Ishikawa (cell line): ENCODE results near the gene MIER2.

Experiments used
- CEBPB ChIP-seq: IDR thresholded peaks from 2 replicates; pipeline ENCODE4 v1.6.1; 2012
- EP300 ChIP-seq: IDR thresholded peaks from 2 replicates; pipeline ENCODE4 v1.6.1; 2012; ENCODE audit warnings: borderline replicate concordance
- RAD21 ChIP-seq: IDR thresholded peaks from 2 replicates; pipeline ENCODE4 v1.6.1; 2012; ENCODE audit warnings: low read depth
- TCF12 ChIP-seq: IDR thresholded peaks from 2 replicates; pipeline ENCODE4 v1.6.1; 2012; ENCODE audit warnings: low read depth
- YY1 ChIP-seq: IDR thresholded peaks from 2 replicates; pipeline ENCODE4 v1.6.1; 2012; ENCODE audit warnings: low read depth
- TF ChIP-seq, protein P1 (sequence below): IDR thresholded peaks from 2 replicates; pipeline ENCODE4 v1.6.1; 2012

DNA sequence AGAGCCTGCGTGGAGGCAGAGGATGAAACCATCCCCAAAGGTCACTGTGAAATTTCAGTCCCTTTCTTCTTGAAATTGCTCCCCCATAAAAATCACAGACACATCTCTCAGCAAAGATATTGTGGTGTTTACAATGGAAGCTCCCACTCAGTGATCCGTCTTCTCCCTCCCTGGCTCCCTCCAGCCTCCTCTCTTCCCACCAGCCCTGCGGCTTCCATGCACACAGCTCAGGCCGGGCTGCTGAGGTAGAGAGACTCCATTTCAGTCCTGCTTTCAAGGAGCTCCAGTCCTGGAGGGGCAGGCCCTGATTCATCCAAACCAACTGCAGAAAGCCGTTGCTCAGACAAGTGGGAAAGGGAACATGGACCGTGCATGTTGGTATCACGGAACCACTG, 24.0 kb upstream of the MIER2 start:
- TF ChIP-seq RAD21 (no peak), CEBPB (no peak), EP300 (no peak), YY1 (no peak), TCF12 (no peak)
- TF ChIP-seq, protein P1, sequence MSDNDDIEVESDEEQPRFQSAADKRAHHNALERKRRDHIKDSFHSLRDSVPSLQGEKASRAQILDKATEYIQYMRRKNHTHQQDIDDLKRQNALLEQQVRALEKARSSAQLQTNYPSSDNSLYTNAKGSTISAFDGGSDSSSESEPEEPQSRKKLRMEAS, result no peak
